DMS79 treated with DMSO at 0.1 percent for 48 hours (cell line): ENCODE measurements around the gene VAC14.
"Not testable (repeated sequence)": the region's sequence is repeated elsewhere in the genome, so short reads cannot be mapped to it uniquely, and the experiment has no call there.

Experiments used
- DNase-seq: peaks from one replicate; lab custom pipeline; 2025; lab: John Stamatoyannopoulos, UW

Gene VAC14

GRCh38 chr16:70644763-70645597, 156.0 kb downstream of the VAC14 start:
- no peak for DNase-seq

GRCh38 chr16:70643264-70643663, 157.7 kb downstream of the VAC14 start:
- not testable (repeated sequence) for DNase-seq

GRCh38 chr16:70642633-70643032, 158.3 kb downstream of the VAC14 start:
- no peak for DNase-seq

GRCh38 chr16:70638814-70639792, 161.9 kb downstream of the VAC14 start:
- DNase-seq: no peak
